K562 (cell line): ENCODE data around the gene SLC48A1. TPM values are rescaled to one million over a fixed set of nuclear protein-coding genes. Genes with fewer than 3 reads are reported as not detected.

Experiments used
- CC2D1A ChIP-seq: fragments of 450-650 bp; IDR thresholded peaks from 2 replicates; pipeline ENCODE4 v1.6.1; 2017; ENCODE audit warnings: mild to moderate bottlenecking
- EHMT2 ChIP-seq: fragments of 450-650 bp; IDR thresholded peaks from 2 replicates; pipeline ENCODE4 v1.6.1; 2018; ENCODE audit warnings: antibody characterized with exemption
- FOXA1 ChIP-seq: fragments of 450-650 bp; IDR thresholded peaks from 2 replicates; pipeline ENCODE4 v1.6.1; 2016; ENCODE audit warnings: mild to moderate bottlenecking, borderline replicate concordance
- FOXJ3 ChIP-seq: sonication (generic); formaldehyde crosslinking; IDR thresholded peaks from 2 replicates; pipeline ENCODE4 v1.4.0; 2020; ENCODE audit warnings: mild to moderate bottlenecking, missing genetic modification reagents
- ILK ChIP-seq: fragments of 450-650 bp; IDR thresholded peaks from 2 replicates; pipeline ENCODE4 v1.6.1; 2016; ENCODE audit warnings: missing genetic modification characterization, low read depth, mild to moderate bottlenecking, missing compliant biosample characterization, moderate library complexity, borderline replicate concordance
- RFX7 ChIP-seq: fragments of 250-450 bp; sonication (Bioruptor Pico); IDR thresholded peaks from 2 replicates; pipeline ENCODE4 v1.5.1; 2021; ENCODE audit warnings: mild to moderate bottlenecking
- SLC30A9 ChIP-seq: fragments of 250-450 bp; sonication (Bioruptor Pico); IDR thresholded peaks from 2 replicates; pipeline ENCODE4 v1.8.0; 2022; ENCODE audit warnings: mild to moderate bottlenecking, moderate library complexity
- SMAD2 ChIP-seq: fragments of 150-350 bp; IDR thresholded peaks from 2 replicates; pipeline ENCODE4 v1.6.1; 2014; ENCODE audit warnings: low read depth, mild to moderate bottlenecking, low read length
- SP1 ChIP-seq: sonication (generic); formaldehyde crosslinking; IDR thresholded peaks from 2 replicates; pipeline ENCODE4 v1.8.1; 2022; ENCODE audit warnings: mild to moderate bottlenecking, missing genetic modification reagents
- TAF1 ChIP-seq: IDR thresholded peaks from 2 replicates; pipeline ENCODE4 v1.6.1; 2011; ENCODE audit warnings: mild to moderate bottlenecking, low read length, moderate library complexity; ENCODE audit not compliant: insufficient read depth, control insufficient read depth, severe bottlenecking; ENCODE audit errors: extremely low read depth
- TBP ChIP-seq: optimal IDR thresholded peaks from 2 replicates; pipeline ENCODE3; 2011; ENCODE audit warnings: low read depth, low read length, improper control_type of control experiment
- ZNF41 ChIP-seq: fragments of 250-450 bp; sonication (Bioruptor Pico); conservative IDR thresholded peaks from 2 replicates; pipeline ENCODE4 v1.4.0; 2020; ENCODE audit warnings: mild to moderate bottlenecking
- polyA plus RNA-seq, 8 experiments: library from polyadenylated mRNA; depleted of rRNA in 4 of 8; stranded (reverse) in 5 of 8; unstranded in 3 of 8; fragments of >200 nt; fragmentation: Nextera tagmentation in 2 of 8; fragmentation: Illumina TruSeq in 1 of 8; extraction: Ambion mirVana in 2 of 8; extraction: Trizol in 1 of 8; gene quantifications; 2 replicates each; pipeline versions ENCODE4 v1.2.1 to v1.2.3, GENCODE V29; 2011 to 2014; ENCODE audit warnings: inconsistent platforms in 1 of 8, missing spikeins in 1 of 8
- total RNA-seq, 7 experiments: library from RNA; depleted of rRNA in 6 of 7; stranded (reverse); fragments of >200 nt in 6 of 7; fragmentation: Illumina TruSeq in 2 of 7; extraction: Trizol in 2 of 7; gene quantifications; 2 replicates each; pipeline versions ENCODE4 v1.2.1 to v1.2.3, GENCODE V29; 2011 to 2021; ENCODE audit warnings: low replicate concordance in 1 of 7
- TF ChIP-seq, protein P1 (sequence below): sonication (generic); formaldehyde crosslinking; IDR thresholded peaks from 2 replicates; pipeline ENCODE4 v1.8.1; 2023; ENCODE audit warnings: missing genetic modification reagents, mild to moderate bottlenecking, borderline replicate concordance
- TF ChIP-seq, protein P2 (sequence below): fragments of 450-650 bp; conservative IDR thresholded peaks from 2 replicates; pipeline ENCODE4 v1.6.1; 2016; ENCODE audit warnings: missing genetic modification characterization, low read depth, mild to moderate bottlenecking, missing compliant biosample characterization, moderate library complexity
- TF ChIP-seq, protein P3 (sequence below): fragments of 250-450 bp; sonication (Bioruptor Pico); IDR thresholded peaks from 2 replicates; pipeline ENCODE4 v1.8.0; 2021; ENCODE audit warnings: moderate library complexity, mild to moderate bottlenecking, inconsistent platforms
- TF ChIP-seq, protein P4 (sequence below): fragments of 450-650 bp; IDR thresholded peaks from one replicate; pipeline ENCODE4 v1.6.1; 2018; ENCODE audit warnings: mild to moderate bottlenecking, moderate library complexity; ENCODE audit not compliant: partially characterized antibody

The SLC48A1 gene
- total and polyA plus RNA-seq, 9 of the 15 experiments (the other 6 are each of a cell fraction or from before 2014, with no cell fraction given), result 10.7 to 37.5 (median 18.7) TPM

DNA sequence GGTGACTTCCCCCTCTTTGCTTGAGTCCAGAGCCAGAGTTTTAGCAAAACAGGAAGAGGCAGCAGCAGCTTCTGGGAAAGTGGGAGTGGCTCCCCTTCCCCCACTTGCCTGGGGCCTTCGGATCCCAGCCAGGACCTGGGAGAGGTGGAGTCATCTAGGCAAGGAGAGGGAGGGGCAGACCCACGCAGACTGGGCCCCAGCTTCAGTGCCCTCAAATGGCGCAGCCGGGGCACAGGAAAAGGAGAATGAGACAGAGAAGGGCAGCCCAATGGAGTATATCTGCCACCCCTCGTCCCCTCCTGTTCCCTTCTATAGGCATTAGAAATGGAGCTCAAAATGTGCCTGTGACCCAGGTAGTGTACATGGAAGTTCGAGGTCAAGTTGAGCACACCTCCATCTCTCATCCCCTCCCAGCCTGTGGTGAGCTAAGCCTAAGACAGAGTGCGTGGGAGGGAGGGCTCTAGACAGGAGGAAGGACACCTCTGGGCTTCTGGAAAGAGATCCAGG is 56.0 kb downstream of the SLC48A1 start (continued):
- TF ChIP-seq, protein P1, sequence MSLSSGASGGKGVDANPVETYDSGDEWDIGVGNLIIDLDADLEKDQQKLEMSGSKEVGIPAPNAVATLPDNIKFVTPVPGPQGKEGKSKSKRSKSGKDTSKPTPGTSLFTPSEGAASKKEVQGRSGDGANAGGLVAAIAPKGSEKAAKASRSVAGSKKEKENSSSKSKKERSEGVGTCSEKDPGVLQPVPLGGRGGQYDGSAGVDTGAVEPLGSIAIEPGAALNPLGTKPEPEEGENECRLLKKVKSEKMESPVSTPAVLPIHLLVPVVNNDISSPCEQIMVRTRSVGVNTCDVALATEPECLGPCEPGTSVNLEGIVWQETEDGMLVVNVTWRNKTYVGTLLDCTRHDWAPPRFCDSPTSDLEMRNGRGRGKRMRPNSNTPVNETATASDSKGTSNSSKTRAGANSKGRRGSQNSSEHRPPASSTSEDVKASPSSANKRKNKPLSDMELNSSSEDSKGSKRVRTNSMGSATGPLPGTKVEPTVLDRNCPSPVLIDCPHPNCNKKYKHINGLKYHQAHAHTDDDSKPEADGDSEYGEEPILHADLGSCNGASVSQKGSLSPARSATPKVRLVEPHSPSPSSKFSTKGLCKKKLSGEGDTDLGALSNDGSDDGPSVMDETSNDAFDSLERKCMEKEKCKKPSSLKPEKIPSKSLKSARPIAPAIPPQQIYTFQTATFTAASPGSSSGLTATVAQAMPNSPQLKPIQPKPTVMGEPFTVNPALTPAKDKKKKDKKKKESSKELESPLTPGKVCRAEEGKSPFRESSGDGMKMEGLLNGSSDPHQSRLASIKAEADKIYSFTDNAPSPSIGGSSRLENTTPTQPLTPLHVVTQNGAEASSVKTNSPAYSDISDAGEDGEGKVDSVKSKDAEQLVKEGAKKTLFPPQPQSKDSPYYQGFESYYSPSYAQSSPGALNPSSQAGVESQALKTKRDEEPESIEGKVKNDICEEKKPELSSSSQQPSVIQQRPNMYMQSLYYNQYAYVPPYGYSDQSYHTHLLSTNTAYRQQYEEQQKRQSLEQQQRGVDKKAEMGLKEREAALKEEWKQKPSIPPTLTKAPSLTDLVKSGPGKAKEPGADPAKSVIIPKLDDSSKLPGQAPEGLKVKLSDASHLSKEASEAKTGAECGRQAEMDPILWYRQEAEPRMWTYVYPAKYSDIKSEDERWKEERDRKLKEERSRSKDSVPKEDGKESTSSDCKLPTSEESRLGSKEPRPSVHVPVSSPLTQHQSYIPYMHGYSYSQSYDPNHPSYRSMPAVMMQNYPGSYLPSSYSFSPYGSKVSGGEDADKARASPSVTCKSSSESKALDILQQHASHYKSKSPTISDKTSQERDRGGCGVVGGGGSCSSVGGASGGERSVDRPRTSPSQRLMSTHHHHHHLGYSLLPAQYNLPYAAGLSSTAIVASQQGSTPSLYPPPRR, result no peak
- TF ChIP-seq FOXJ3 (CRISPR knock-in tag) (no peak), ZNF41 (CRISPR knock-in tag) (no peak), SMAD2 (no peak), ILK (tag) (no peak), FOXA1 (no peak), SP1 (CRISPR knock-in tag) (no peak), EHMT2 (no peak), TBP (peak; percentile 55), SLC30A9 (CRISPR knock-in tag) (no peak), CC2D1A (no peak), RFX7 (CRISPR knock-in tag) (no peak), TAF1 (peak; percentile 36)
- TF ChIP-seq, protein P2, sequence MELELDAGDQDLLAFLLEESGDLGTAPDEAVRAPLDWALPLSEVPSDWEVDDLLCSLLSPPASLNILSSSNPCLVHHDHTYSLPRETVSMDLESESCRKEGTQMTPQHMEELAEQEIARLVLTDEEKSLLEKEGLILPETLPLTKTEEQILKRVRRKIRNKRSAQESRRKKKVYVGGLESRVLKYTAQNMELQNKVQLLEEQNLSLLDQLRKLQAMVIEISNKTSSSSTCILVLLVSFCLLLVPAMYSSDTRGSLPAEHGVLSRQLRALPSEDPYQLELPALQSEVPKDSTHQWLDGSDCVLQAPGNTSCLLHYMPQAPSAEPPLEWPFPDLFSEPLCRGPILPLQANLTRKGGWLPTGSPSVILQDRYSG (tag), result no peak; the same call in 1 of the 2 replicates
- TF ChIP-seq, protein P3, sequence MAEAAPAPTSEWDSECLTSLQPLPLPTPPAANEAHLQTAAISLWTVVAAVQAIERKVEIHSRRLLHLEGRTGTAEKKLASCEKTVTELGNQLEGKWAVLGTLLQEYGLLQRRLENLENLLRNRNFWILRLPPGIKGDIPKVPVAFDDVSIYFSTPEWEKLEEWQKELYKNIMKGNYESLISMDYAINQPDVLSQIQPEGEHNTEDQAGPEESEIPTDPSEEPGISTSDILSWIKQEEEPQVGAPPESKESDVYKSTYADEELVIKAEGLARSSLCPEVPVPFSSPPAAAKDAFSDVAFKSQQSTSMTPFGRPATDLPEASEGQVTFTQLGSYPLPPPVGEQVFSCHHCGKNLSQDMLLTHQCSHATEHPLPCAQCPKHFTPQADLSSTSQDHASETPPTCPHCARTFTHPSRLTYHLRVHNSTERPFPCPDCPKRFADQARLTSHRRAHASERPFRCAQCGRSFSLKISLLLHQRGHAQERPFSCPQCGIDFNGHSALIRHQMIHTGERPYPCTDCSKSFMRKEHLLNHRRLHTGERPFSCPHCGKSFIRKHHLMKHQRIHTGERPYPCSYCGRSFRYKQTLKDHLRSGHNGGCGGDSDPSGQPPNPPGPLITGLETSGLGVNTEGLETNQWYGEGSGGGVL, result no peak
- TF ChIP-seq, protein P4, sequence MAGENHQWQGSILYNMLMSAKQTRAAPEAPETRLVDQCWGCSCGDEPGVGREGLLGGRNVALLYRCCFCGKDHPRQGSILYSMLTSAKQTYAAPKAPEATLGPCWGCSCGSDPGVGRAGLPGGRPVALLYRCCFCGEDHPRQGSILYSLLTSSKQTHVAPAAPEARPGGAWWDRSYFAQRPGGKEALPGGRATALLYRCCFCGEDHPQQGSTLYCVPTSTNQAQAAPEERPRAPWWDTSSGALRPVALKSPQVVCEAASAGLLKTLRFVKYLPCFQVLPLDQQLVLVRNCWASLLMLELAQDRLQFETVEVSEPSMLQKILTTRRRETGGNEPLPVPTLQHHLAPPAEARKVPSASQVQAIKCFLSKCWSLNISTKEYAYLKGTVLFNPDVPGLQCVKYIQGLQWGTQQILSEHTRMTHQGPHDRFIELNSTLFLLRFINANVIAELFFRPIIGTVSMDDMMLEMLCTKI, result no peak
